Activated B cell treated with CpG ODN at 0.5 μM for 24 hours (primary cell): ENCODE measurements around the gene ZNF536. TPM values are rescaled to one million over a fixed set of nuclear protein-coding genes. Genes with fewer than 3 reads are reported as not detected.

Source experiments
- ATAC-seq: fragments of 200-7000 bp; cut with Tn5 transposase; one replicate; pipeline ENCODE4 v1.10.0; 2021; ENCODE audit warnings: low read depth, mild to moderate bottlenecking, moderate library complexity
- CTCF ChIA-PET: fragments of 350-600 bp; sonication (Branson Sonifier 250); formaldehyde crosslinking; loops from one replicate; lab custom pipeline; 2021; ENCODE audit warnings: antibody characterized with exemption; lab: Charles Lee
- POLR2A ChIA-PET: fragments of 350-600 bp; sonication (Branson Sonifier 250); formaldehyde crosslinking; loops from one replicate; lab custom pipeline; 2021; ENCODE audit warnings: antibody characterized with exemption; lab: Charles Lee
- DNase-seq: peaks from one replicate; pipeline ENCODE4 v3.0.0; 2022
- H3K27ac Mint-ChIP-seq: one replicate; pipeline ENCODE4 v1.8.0; 2020; ENCODE audit warnings: mixed read lengths
- H3K27me3 Mint-ChIP-seq: one replicate; pipeline ENCODE4 v1.8.0; 2021; ENCODE audit warnings: mixed read lengths
- H3K36me3 Mint-ChIP-seq: one replicate; pipeline ENCODE4 v1.8.0; 2021; ENCODE audit warnings: low read depth, mixed read lengths
- H3K4me1 Mint-ChIP-seq: one replicate; pipeline ENCODE4 v1.8.0; 2021; ENCODE audit warnings: mixed read lengths
- H3K4me3 Mint-ChIP-seq: one replicate; pipeline ENCODE4 v1.8.0; 2020; ENCODE audit warnings: mild to moderate bottlenecking, mixed read lengths
- H3K9me3 Mint-ChIP-seq: one replicate; pipeline ENCODE4 v1.8.0; 2020; ENCODE audit warnings: mixed read lengths
- intact Hi-C: fragments of 100-400 bp; cut with micrococcal nuclease; formaldehyde crosslinking; loops from one replicate; pipeline ENCODE4 v1.15.1; 2024
- total RNA-seq: library from RNA; stranded (reverse); gene quantifications from 2 replicates; pipeline ENCODE4 v1.2.3, GENCODE V29; 2022
- TF ChIP-seq, protein P1 (sequence below): fragments of 200-600 bp; IDR thresholded peaks from one replicate; pipeline ENCODE4 v1.8.0; 2022; ENCODE audit warnings: antibody characterized with exemption, mild to moderate bottlenecking

Gene ZNF536
- total RNA-seq, 1 donor from 2014 or later = not detected

DNA sequence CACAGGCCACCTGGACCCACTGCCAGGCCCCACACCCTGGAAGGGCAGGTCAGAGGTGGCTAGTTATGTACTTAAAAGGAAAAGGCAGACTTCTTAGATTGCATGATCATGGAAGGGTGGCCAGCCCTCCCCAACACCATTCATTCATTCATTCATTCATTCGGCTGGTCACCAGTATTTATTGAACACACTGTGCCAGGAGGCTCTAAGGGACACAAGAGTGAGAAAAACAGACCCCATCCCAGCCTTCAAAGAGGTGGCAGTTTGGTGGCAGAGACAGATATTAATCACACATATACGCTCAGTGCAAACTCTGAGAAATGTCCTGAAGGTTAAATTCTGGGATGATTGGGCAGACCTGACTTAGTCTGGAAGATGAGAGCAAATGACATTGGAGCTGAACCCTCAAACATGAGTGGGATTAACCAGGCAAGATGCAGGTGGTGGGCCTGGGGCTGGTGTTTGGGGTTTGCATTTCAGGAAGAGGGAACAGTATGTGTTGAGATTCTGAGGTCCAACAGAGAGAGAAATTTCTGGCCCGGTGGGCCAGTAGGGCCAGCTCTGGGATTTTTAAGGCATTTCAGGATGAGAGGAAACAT is 147.5 kb downstream of the ZNF536 start:
- no peaks in the 10 kb centered on the region for H3K36me3 Mint-ChIP-seq
- TF ChIP-seq, protein P1, sequence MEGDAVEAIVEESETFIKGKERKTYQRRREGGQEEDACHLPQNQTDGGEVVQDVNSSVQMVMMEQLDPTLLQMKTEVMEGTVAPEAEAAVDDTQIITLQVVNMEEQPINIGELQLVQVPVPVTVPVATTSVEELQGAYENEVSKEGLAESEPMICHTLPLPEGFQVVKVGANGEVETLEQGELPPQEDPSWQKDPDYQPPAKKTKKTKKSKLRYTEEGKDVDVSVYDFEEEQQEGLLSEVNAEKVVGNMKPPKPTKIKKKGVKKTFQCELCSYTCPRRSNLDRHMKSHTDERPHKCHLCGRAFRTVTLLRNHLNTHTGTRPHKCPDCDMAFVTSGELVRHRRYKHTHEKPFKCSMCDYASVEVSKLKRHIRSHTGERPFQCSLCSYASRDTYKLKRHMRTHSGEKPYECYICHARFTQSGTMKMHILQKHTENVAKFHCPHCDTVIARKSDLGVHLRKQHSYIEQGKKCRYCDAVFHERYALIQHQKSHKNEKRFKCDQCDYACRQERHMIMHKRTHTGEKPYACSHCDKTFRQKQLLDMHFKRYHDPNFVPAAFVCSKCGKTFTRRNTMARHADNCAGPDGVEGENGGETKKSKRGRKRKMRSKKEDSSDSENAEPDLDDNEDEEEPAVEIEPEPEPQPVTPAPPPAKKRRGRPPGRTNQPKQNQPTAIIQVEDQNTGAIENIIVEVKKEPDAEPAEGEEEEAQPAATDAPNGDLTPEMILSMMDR = no peak
- ATAC-seq (no peak), DNase-seq (no peak)
- POLR2A ChIA-PET = no interaction called here
- intact Hi-C loops = no loop called here
- H3K4me1 Mint-ChIP-seq = no peaks in the 10 kb centered on the region
- peaks cover 2% of the 10 kb centered on the region for H3K9me3 Mint-ChIP-seq
- H3K4me3 Mint-ChIP-seq = no peak overlapping the region
- H3K27me3 Mint-ChIP-seq = peaks cover 1% of the 10 kb centered on the region
- CTCF ChIA-PET = no interaction called here
- H3K27ac Mint-ChIP-seq = no peak overlapping the region

DNA sequence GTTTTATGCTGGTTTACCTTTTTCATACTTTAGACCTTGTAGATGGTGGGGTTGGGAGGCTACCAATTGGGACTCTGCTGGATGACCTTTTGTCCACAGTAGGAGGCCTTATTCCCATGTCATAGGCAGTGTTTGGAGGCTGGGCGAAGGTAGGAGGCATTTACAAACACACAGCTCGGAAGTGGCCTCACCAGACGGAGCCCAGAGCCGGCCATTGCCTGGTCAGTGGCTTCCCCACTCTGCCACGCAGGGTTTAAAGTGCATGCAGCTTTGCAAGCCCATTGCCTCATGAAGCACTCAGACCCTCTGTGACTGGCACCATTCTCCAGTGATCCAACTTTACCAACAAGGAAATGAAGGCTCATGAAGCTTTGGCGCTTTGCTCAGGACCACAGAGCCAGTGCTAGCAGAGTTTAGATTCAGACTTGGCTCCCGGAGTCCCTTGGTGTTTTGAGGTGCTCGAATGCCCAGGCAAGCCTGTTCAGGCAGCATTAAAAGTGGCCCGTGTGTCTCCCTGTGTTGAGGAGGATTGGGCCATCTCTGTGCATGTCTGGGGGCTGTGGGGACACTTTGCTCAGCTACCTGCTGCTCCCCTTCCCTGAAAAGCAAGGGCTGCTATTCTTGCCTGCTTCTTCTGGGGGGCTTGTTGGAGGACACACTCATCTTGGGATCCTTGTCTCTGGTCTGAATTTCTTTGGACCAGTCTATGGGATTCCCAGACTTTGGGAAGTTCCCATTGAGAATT is 148.7 kb downstream of the ZNF536 start:
- Mint-ChIP-seq H3K27ac (no peak overlapping the region), H3K9me3 (peaks cover 2% of the 10 kb centered on the region), H3K27me3 (peaks cover 1% of the 10 kb centered on the region), H3K4me3 (no peak overlapping the region), H3K4me1 (no peaks in the 10 kb centered on the region), H3K36me3 (no peaks in the 10 kb centered on the region)
- ChIA-PET CTCF (no interaction called here), POLR2A (no interaction called here)
- intact Hi-C loops = no loop called here
- TF ChIP-seq, protein P1 = no peak
- no peak for ATAC-seq
- DNase-seq = no peak

DNA sequence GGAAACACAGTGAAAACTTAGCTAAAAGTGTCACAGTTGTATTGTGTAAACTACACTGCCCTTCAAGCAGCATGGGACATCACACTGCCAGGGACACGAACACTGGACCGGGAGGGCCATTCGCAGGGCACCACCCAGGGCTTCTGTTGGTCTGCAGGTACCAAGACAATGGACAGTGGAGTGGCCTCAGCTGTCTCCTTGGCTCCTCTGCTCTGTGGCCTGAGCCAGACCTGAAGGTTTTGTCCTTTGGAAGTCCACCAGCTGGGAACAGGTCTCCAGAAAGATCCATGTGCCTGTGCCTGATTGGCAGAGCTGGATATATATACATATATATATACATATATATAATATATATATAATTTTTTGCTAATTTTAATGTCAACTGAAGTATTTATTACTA is 149.8 kb downstream of the ZNF536 start:
- CTCF ChIA-PET = no interaction called here
- H3K27me3 Mint-ChIP-seq = peaks cover 1% of the 10 kb centered on the region

DNA sequence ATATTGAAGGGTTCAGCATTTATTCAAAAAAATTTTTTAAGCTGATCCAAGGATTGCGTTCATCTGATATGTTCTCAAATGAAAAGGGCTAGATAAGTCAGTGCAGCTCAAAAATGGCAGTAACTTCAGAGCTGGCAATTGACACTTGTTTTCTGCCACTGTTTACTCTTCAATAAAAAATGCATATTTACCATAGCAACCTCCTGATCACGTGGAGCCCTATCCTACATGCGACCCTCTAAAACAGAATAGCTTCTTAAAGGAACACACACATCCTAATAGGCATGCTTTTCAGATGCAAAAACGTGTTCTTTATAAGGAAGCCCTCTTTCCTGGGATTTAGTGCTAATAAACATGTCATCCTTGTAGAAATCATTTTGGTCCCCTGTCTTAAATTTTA is 150.2 kb downstream of the ZNF536 start:
- Mint-ChIP-seq H3K36me3 (no peaks in the 10 kb centered on the region), H3K4me1 (no peaks in the 10 kb centered on the region), H3K4me3 (no peak overlapping the region), H3K27ac (no peak overlapping the region), H3K27me3 (peaks cover 1% of the 10 kb centered on the region), H3K9me3 (peaks cover 2% of the 10 kb centered on the region)
- ATAC-seq (no peak), DNase-seq (no peak)
- intact Hi-C loops = no loop called here
- ChIA-PET CTCF (no interaction called here), POLR2A (no interaction called here)
- TF ChIP-seq, protein P1 = no peak

More for the DNA sequence above, 149.8 kb downstream of the ZNF536 start:
- TF ChIP-seq, protein P1 = no peak
- no peak for DNase-seq
- no peak overlapping the region for H3K27ac Mint-ChIP-seq
- H3K36me3 Mint-ChIP-seq = no peaks in the 10 kb centered on the region
- ATAC-seq = no peak
- POLR2A ChIA-PET = no interaction called here
- H3K4me3 Mint-ChIP-seq = no peak overlapping the region
- H3K9me3 Mint-ChIP-seq = peaks cover 2% of the 10 kb centered on the region
- H3K4me1 Mint-ChIP-seq = no peaks in the 10 kb centered on the region
- intact Hi-C loops = no loop called here

DNA sequence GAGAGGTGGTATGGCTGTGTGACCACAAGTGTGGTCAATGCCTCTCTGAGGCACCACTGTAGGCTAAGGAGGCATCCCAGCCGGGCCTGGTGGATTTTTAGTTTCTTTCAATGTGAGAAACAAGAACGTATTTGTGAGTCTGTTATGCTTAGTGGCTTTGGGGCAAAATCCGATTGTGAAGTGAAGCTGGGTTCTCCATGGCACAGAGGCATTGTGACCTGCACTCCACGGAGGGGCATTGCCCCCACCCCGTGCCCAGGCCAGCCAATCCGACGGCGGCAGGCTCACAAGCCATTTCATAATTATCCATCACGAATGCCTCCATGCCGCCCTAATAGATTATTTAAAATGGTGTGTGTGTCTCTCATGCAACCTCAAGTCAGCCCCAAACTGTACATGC is 151.6 kb downstream of the ZNF536 start:
- no peak for ATAC-seq
- ChIA-PET POLR2A (no interaction called here), CTCF (no interaction called here)
- Mint-ChIP-seq H3K27me3 (peaks cover 1% of the 10 kb centered on the region), H3K9me3 (peaks cover 2% of the 10 kb centered on the region), H3K27ac (no peak overlapping the region), H3K36me3 (no peaks in the 10 kb centered on the region), H3K4me3 (no peak overlapping the region), H3K4me1 (no peaks in the 10 kb centered on the region)
- TF ChIP-seq, protein P1 = no peak
- intact Hi-C loops = no loop called here
- DNase-seq = no peak
